Immature natural killer cell (primary cell): ENCODE measurements around the gene ZFP36L2. TPM values are rescaled to one million over a fixed set of nuclear protein-coding genes. Genes with fewer than 3 reads are reported as not detected.

Experiments used
- DNase-seq, 3 donors: peaks; one replicate each; pipeline ENCODE4 v3.0.0; 2022; ENCODE audit warnings: mixed read lengths in 1 of 3
- H3K27ac Mint-ChIP-seq, 6 donors: one replicate each; pipeline ENCODE4 v1.8.0; 2020; ENCODE audit warnings: mixed read lengths in 6 of 6, mild to moderate bottlenecking in 5 of 6, inconsistent platforms in 4 of 6, moderate library complexity in 3 of 6
- H3K27me3 Mint-ChIP-seq, 3 donors: one replicate each; pipeline ENCODE4 v1.8.0; 2020 to 2021; ENCODE audit warnings: low read depth in 3 of 3, mild to moderate bottlenecking in 3 of 3, mixed read lengths in 3 of 3, moderate library complexity in 3 of 3, inconsistent platforms in 1 of 3
- H3K36me3 Mint-ChIP-seq, 3 donors: one replicate each; pipeline ENCODE4 v1.8.0; 2020; ENCODE audit warnings: mixed read lengths in 3 of 3, inconsistent platforms in 2 of 3, mild to moderate bottlenecking in 2 of 3
- H3K4me1 Mint-ChIP-seq, 2 donors: one replicate each; pipeline ENCODE4 v1.8.0; 2020; ENCODE audit warnings: inconsistent platforms in 2 of 2, mild to moderate bottlenecking in 2 of 2, mixed read lengths in 2 of 2, moderate library complexity in 1 of 2
- H3K4me3 Mint-ChIP-seq, 5 donors: one replicate each; pipeline ENCODE4 v1.8.0; 2020; ENCODE audit warnings: mild to moderate bottlenecking in 5 of 5, mixed read lengths in 5 of 5, inconsistent platforms in 3 of 5, moderate library complexity in 3 of 5
- H3K9me3 Mint-ChIP-seq, 6 donors: one replicate each; pipeline ENCODE4 v1.8.0; 2020; ENCODE audit warnings: mild to moderate bottlenecking in 6 of 6, mixed read lengths in 6 of 6, inconsistent platforms in 4 of 6, moderate library complexity in 3 of 6
- polyA plus RNA-seq, 3 donors: library from polyadenylated mRNA; unstranded; fragments of 300-500 nt; fragmentation: Illumina TruSeq; gene quantifications; one replicate each; pipeline ENCODE4 v1.2.3, GENCODE V29; 2021

The ZFP36L2 gene
- polyA plus RNA-seq, 3 donors from 2014 or later = 166 to 431 (median 274) TPM

GRCh38 chr2:43225093-43225787 lies 1.2 kb downstream of the ZFP36L2 start:
- H3K9me3 Mint-ChIP-seq = peaks cover 0 to 4% (median 0%) of the 10 kb centered on the region in 6 donors
- H3K36me3 Mint-ChIP-seq = peaks cover 36 to 47% (median 39%) of the 10 kb centered on the region in 3 donors
- H3K27ac Mint-ChIP-seq = peak overlapping the region; percentile 86 to 98 (median 96)
- peak; percentile 62 to 74 (median 72) for DNase-seq
- H3K4me1 Mint-ChIP-seq = peaks cover 47 to 52% of the 10 kb centered on the region in 2 donors
- H3K27me3 Mint-ChIP-seq = peaks cover 59 to 85% (median 81%) of the 10 kb centered on the region in 3 donors
- peak overlapping the region; percentile 89 to 99 (median 97) for H3K4me3 Mint-ChIP-seq

- Mint-ChIP-seq H3K36me3 (peaks cover 34 to 45% (median 37%) of the 10 kb centered on the region in 3 donors), H3K4me1 (peaks cover 49 to 55% of the 10 kb centered on the region in 2 donors)
- DNase-seq = peak in 2 of 3 donors; percentile 71 to 75
Measured at GRCh38 chr2:43224571-43225092, 1.8 kb downstream of the ZFP36L2 start.

GRCh38 chr2:43224131-43224570 lies 2.3 kb downstream of the ZFP36L2 start:
- H3K9me3 Mint-ChIP-seq = peaks cover 0 to 2% (median 0%) of the 10 kb centered on the region in 6 donors
- peaks cover 68 to 85% (median 80%) of the 10 kb centered on the region in 3 donors for H3K27me3 Mint-ChIP-seq
- peak overlapping the region; percentile 93 to 99 (median 97) for H3K4me3 Mint-ChIP-seq
- peaks cover 32 to 43% (median 34%) of the 10 kb centered on the region in 3 donors for H3K36me3 Mint-ChIP-seq
- peaks cover 48 to 55% of the 10 kb centered on the region in 2 donors for H3K4me1 Mint-ChIP-seq
- peak; percentile 73 to 84 (median 81) for DNase-seq
- peak overlapping the region; percentile 91 to 99 (median 97) for H3K27ac Mint-ChIP-seq

More at GRCh38 chr2:43224571-43225092, 1.8 kb downstream of the ZFP36L2 start:
- Mint-ChIP-seq H3K9me3 (peaks cover 0 to 4% (median 0%) of the 10 kb centered on the region in 6 donors), H3K4me3 (peak overlapping the region; percentile 59 to 99 (median 97)), H3K27me3 (peaks cover 64 to 85% (median 81%) of the 10 kb centered on the region in 3 donors), H3K27ac (peak overlapping the region in 4 of 6 donors; percentile 97 to 99 (median 97))

- DNase-seq = peak; percentile 26 to 32 (median 28)
Measured at GRCh38 chr2:43223521-43224001, 2.8 kb downstream of the ZFP36L2 start.

GRCh38 chr2:43222475-43223309 lies 3.7 kb downstream of the ZFP36L2 start:
- H3K27ac Mint-ChIP-seq = peak overlapping the region; percentile 95 to 99 (median 98)
- peaks cover 46 to 55% of the 10 kb centered on the region in 2 donors for H3K4me1 Mint-ChIP-seq
- peak; percentile 11 to 31 (median 29) for DNase-seq
- H3K9me3 Mint-ChIP-seq = peaks cover 0 to 2% (median 0%) of the 10 kb centered on the region in 6 donors
- peaks cover 69 to 84% (median 78%) of the 10 kb centered on the region in 3 donors for H3K27me3 Mint-ChIP-seq
- H3K4me3 Mint-ChIP-seq = peak overlapping the region; percentile 88 to 98 (median 93)
- H3K36me3 Mint-ChIP-seq = peaks cover 32 to 43% (median 34%) of the 10 kb centered on the region in 3 donors

More at GRCh38 chr2:43223521-43224001, 2.8 kb downstream of the ZFP36L2 start:
- peaks cover 73 to 89% (median 85%) of the 10 kb centered on the region in 3 donors for H3K27me3 Mint-ChIP-seq
- peaks cover 32 to 43% (median 34%) of the 10 kb centered on the region in 3 donors for H3K36me3 Mint-ChIP-seq
- H3K4me1 Mint-ChIP-seq = peaks cover 47 to 55% of the 10 kb centered on the region in 2 donors
- peaks cover 0 to 2% (median 0%) of the 10 kb centered on the region in 6 donors for H3K9me3 Mint-ChIP-seq
- peak overlapping the region; percentile 93 to 99 (median 97) for H3K4me3 Mint-ChIP-seq
- H3K27ac Mint-ChIP-seq = peak overlapping the region; percentile 91 to 99 (median 97)

GRCh38 chr2:43221763-43222474 lies 4.5 kb downstream of the ZFP36L2 start:
- Mint-ChIP-seq H3K27me3 (peaks cover 67 to 79% (median 76%) of the 10 kb centered on the region in 3 donors), H3K4me1 (peaks cover 51 to 61% of the 10 kb centered on the region in 2 donors), H3K36me3 (peaks cover 32 to 43% (median 34%) of the 10 kb centered on the region in 3 donors), H3K9me3 (peaks cover 0 to 2% (median 0%) of the 10 kb centered on the region in 6 donors), H3K4me3 (peak overlapping the region; percentile 88 to 98 (median 93)), H3K27ac (peak overlapping the region; percentile 95 to 99 (median 98))
- DNase-seq = peak; percentile 63 to 69 (median 64)

GRCh38 chr2:43221124-43221762 lies 5.2 kb downstream of the ZFP36L2 start:
- peak overlapping the region; percentile 95 to 99 (median 98) for H3K27ac Mint-ChIP-seq
- peak; percentile 30 to 47 (median 39) for DNase-seq
- H3K36me3 Mint-ChIP-seq = peaks cover 32 to 43% (median 34%) of the 10 kb centered on the region in 3 donors
- peaks cover 53 to 64% of the 10 kb centered on the region in 2 donors for H3K4me1 Mint-ChIP-seq
- peak overlapping the region; percentile 88 to 98 (median 93) for H3K4me3 Mint-ChIP-seq
- H3K27me3 Mint-ChIP-seq = peaks cover 64 to 74% (median 72%) of the 10 kb centered on the region in 3 donors
- H3K9me3 Mint-ChIP-seq = peaks cover 0 to 2% (median 0%) of the 10 kb centered on the region in 6 donors

- peak in 1 of 3 donors; percentile 25 for DNase-seq
- peaks cover 57 to 67% of the 10 kb centered on the region in 2 donors for H3K4me1 Mint-ChIP-seq
- peaks cover 0 to 2% (median 0%) of the 10 kb centered on the region in 6 donors for H3K9me3 Mint-ChIP-seq
- H3K4me3 Mint-ChIP-seq = peak overlapping the region; percentile 88 to 98 (median 93)
- H3K27me3 Mint-ChIP-seq = peaks cover 61 to 68% (median 67%) of the 10 kb centered on the region in 3 donors
- H3K27ac Mint-ChIP-seq = peak overlapping the region; percentile 95 to 99 (median 98)
- H3K36me3 Mint-ChIP-seq = peaks cover 32 to 44% (median 34%) of the 10 kb centered on the region in 3 donors
Measured at GRCh38 chr2:43220760-43221123, 5.7 kb downstream of the ZFP36L2 start.

- Mint-ChIP-seq H3K4me3 (peak overlapping the region; percentile 88 to 98 (median 93)), H3K9me3 (peaks cover 0 to 2% (median 0%) of the 10 kb centered on the region in 6 donors), H3K27me3 (peaks cover 57 to 64% (median 64%) of the 10 kb centered on the region in 3 donors), H3K4me1 (peaks cover 57 to 70% of the 10 kb centered on the region in 2 donors), H3K36me3 (peaks cover 32 to 41% (median 34%) of the 10 kb centered on the region in 3 donors), H3K27ac (peak overlapping the region; percentile 95 to 99 (median 98))
- no peak for DNase-seq
Measured at GRCh38 chr2:43220229-43220751, 6.1 kb downstream of the ZFP36L2 start.

GRCh38 chr2:43219383-43220228 lies 6.8 kb downstream of the ZFP36L2 start:
- H3K36me3 Mint-ChIP-seq = peaks cover 32 to 38% (median 34%) of the 10 kb centered on the region in 3 donors
- DNase-seq = peak; percentile 92 to 94 (median 94)
- H3K4me1 Mint-ChIP-seq = peaks cover 57 to 70% of the 10 kb centered on the region in 2 donors
- peak overlapping the region; percentile 88 to 98 (median 93) for H3K4me3 Mint-ChIP-seq
- peak overlapping the region; percentile 95 to 99 (median 98) for H3K27ac Mint-ChIP-seq
- peaks cover 51 to 57% (median 57%) of the 10 kb centered on the region in 3 donors for H3K27me3 Mint-ChIP-seq
- H3K9me3 Mint-ChIP-seq = peaks cover 0 to 2% (median 0%) of the 10 kb centered on the region in 6 donors
